Adrenal gland (tissue), 5 donors: Measurements from ENCODE around the gene CYP24A1.

Experiments used
- CTCF ChIP-seq, 6 experiments: fragments of 450-650 bp in 4 of 6; fragments of 200-600 bp in 2 of 6; sonication (generic) in 1 of 6; IDR thresholded peaks; 1 replicate in 5 of 6; 2 replicates in 1 of 6; pipeline versions ENCODE4 v1.5.1 to v1.8.0; 2016 to 2021; ENCODE audit warnings: antibody characterized with exemption in 6 of 6, mild to moderate bottlenecking in 2 of 6, moderate library complexity in 1 of 6
- POLR2A ChIP-seq, 2 donors: fragments of 450-650 bp; IDR thresholded peaks; one replicate each; pipeline ENCODE4 v1.6.1; 2017; ENCODE audit warnings: antibody characterized with exemption in 2 of 2, mild to moderate bottlenecking in 2 of 2, moderate library complexity in 1 of 2
- donor health status: DM: no; HTN: no; CAD: no.

GRCh38 chr20:54161821-54162149 is 12.0 kb downstream of the CYP24A1 start:
- TF ChIP-seq CTCF (IDR thresholded peaks at IDR 0.05) = no peak
- TF ChIP-seq POLR2A (IDR thresholded peaks at IDR 0.05) = no peak
